GM12878 (cell line): ENCODE data around the gene PROSER2.

Experiments
- CREB1 ChIP-seq: IDR thresholded peaks from 2 replicates; pipeline ENCODE4 v1.6.1; 2012; ENCODE audit warnings: low read depth, mild to moderate bottlenecking, inconsistent platforms
- CTCF ChIP-seq, 3 experiments: IDR thresholded peaks in 2 of 3; conservative IDR thresholded peaks in 1 of 3; 2 replicates each; pipeline ENCODE4 v1.5.1; 2011; ENCODE audit warnings: low read depth in 3 of 3, low read length in 3 of 3, mild to moderate bottlenecking in 3 of 3, control low read depth in 2 of 3, moderate library complexity in 2 of 3, inconsistent platforms in 1 of 3, mixed read lengths in 1 of 3; ENCODE audit not compliant: control insufficient read depth in 2 of 3, insufficient read depth in 1 of 3; ENCODE audit errors: extremely low read depth in 1 of 3
- FOS ChIP-seq: IDR thresholded peaks from 3 replicates; pipeline ENCODE4 v1.6.1; 2011; ENCODE audit warnings: borderline replicate concordance; ENCODE audit not compliant: insufficient read length; ENCODE audit errors: extremely low read depth
- JUNB ChIP-seq: IDR thresholded peaks from 2 replicates; pipeline ENCODE4 v1.6.1; 2016; ENCODE audit warnings: antibody characterized with exemption, mild to moderate bottlenecking
- MXI1 ChIP-seq: fragments of 150-350 bp; IDR thresholded peaks from 2 replicates; pipeline ENCODE4 v1.6.1; 2011; ENCODE audit warnings: low read depth, mild to moderate bottlenecking, inconsistent platforms, low read length, improper control_type of control experiment
- POLR2A ChIP-seq: IDR thresholded peaks from 2 replicates; pipeline ENCODE4 v1.6.1; 2011; ENCODE audit warnings: low read depth, mild to moderate bottlenecking, low read length
- SMC3 ChIP-seq: IDR thresholded peaks from 2 replicates; pipeline ENCODE4 v1.6.1; 2011; ENCODE audit warnings: low read length, improper control_type of control experiment, borderline replicate concordance
- STAT3 ChIP-seq: IDR thresholded peaks from 2 replicates; pipeline ENCODE4 v1.6.1; 2011; ENCODE audit warnings: low read depth, low read length, improper control_type of control experiment
- TAF1 ChIP-seq: IDR thresholded peaks from 2 replicates; pipeline ENCODE4 v1.6.1; 2011; ENCODE audit warnings: mild to moderate bottlenecking, low read depth, low read length, borderline replicate concordance
- TCF12 ChIP-seq: IDR thresholded peaks from 2 replicates; pipeline ENCODE4 v1.6.1; 2011; ENCODE audit warnings: low read depth, mild to moderate bottlenecking, low read length

DNA sequence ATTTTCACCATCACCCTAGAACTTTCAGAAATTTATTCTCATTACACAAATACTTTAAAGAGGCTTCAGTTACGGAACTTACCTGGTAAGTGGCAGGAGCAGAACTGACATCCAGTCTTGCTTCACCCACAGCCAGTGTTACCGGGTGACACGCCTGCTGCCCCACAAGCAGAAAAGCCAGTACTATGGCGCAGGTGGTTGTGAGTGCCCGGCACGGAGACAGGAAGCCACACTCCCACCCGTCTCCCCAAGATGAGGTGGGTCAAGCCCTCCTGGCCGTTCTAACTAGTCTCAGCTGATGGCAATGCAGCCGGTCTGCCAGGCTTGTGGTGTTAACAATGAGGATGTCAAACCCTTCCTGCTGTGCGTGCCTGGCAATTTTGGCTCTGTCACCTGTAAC, 86.9 kb downstream of the PROSER2 start:
- no peak for TF ChIP-seq SMC3
- TF ChIP-seq CREB1: no peak
- TF ChIP-seq POLR2A: no peak
- no peak for TF ChIP-seq JUNB
- no peak for TF ChIP-seq STAT3
- no peak for TF ChIP-seq CTCF (IDR thresholded peaks at IDR 0.05 in 2 of 3, conservative IDR thresholded peaks at IDR 0.05 in 1 of 3; ENCODE audit: control insufficient read depth in 2 of 3, extremely low read depth in 1 of 3, insufficient read depth in 1 of 3, low read depth in 3 of 3, low read length in 3 of 3)
- TF ChIP-seq TAF1: no peak
- TF ChIP-seq MXI1: no peak
- TF ChIP-seq TCF12: no peak
- TF ChIP-seq FOS: no peak
